Measurements from ENCODE around the gene DPCD.

- no peak for TF ChIP-seq CTCF (IDR thresholded peaks at IDR 0.05)
- no peak for TF ChIP-seq POLR2A (IDR thresholded peaks at IDR 0.05)
- no peak for TF ChIP-seq EP300 (IDR thresholded peaks at IDR 0.05)
These were observed 16.0 kb upstream of the DPCD start for GRCh38 chr10:101572126-101572525.

All from ovary (tissue), 3 donors.